Uterus (tissue), 2 donors: Measurements from ENCODE around the gene BIRC7.

Experiments used
- POLR2A ChIP-seq, 2 donors: fragments of 450-650 bp; IDR thresholded peaks; one replicate each; pipeline ENCODE4 v1.6.1; 2016; ENCODE audit warnings: antibody characterized with exemption in 2 of 2, mild to moderate bottlenecking in 1 of 2, moderate library complexity in 1 of 2
- TF ChIP-seq, protein P1 (sequence below), 4 experiments: fragments of 200-600 bp in 2 of 4; fragments of 450-650 bp in 2 of 4; sonication (generic) in 2 of 4; IDR thresholded peaks; one replicate each; pipeline ENCODE4 v1.5.1; 2016 to 2019; ENCODE audit warnings: antibody characterized with exemption in 4 of 4, mild to moderate bottlenecking in 2 of 4, moderate library complexity in 1 of 4

DNA sequence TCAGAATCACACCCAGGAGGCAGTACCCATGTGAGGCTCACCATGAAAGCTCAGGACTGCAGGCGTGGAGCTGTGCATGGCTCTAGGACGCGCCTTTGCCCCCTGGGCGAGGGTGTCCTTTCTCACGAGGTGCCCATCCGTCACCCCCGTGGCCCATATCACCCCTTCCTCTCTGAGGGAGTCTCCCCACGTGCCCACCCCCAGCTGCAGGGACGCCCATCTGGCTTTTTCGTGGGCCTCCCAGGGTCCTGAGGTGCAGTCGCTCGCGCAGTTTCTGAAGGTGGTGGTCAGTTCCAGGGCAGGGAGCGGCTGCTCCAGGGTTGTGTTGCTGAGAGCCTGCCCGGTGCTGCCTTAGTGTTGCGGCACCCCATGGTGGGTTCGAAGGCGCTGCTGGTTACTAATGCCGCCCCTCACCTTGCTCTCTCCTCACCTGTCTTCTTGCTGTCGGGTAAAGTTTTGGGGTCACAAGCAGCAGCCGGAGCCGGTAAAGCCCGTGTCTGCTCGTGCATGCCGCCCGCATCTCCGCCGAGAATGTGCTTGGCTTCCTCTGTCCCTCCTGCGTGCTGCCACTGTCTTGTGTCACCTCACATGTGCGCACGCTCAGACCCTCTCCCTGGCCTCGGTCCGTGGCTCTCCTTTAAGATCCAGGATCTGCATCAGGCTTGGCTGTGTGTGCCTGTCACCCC lies 47.8 kb downstream of the BIRC7 start:
- TF ChIP-seq, protein P1, sequence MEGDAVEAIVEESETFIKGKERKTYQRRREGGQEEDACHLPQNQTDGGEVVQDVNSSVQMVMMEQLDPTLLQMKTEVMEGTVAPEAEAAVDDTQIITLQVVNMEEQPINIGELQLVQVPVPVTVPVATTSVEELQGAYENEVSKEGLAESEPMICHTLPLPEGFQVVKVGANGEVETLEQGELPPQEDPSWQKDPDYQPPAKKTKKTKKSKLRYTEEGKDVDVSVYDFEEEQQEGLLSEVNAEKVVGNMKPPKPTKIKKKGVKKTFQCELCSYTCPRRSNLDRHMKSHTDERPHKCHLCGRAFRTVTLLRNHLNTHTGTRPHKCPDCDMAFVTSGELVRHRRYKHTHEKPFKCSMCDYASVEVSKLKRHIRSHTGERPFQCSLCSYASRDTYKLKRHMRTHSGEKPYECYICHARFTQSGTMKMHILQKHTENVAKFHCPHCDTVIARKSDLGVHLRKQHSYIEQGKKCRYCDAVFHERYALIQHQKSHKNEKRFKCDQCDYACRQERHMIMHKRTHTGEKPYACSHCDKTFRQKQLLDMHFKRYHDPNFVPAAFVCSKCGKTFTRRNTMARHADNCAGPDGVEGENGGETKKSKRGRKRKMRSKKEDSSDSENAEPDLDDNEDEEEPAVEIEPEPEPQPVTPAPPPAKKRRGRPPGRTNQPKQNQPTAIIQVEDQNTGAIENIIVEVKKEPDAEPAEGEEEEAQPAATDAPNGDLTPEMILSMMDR (IDR thresholded peaks at IDR 0.05), result no peak
- TF ChIP-seq POLR2A (IDR thresholded peaks at IDR 0.05), result no peak
